NOMO-1 treated with DMSO at 0.1 percent for 48 hours (cell line): ENCODE data around the gene GFPT2.
A peak's percentile ranks its signal among the peaks of the same experiment; 100 is the strongest.
"Not testable (repeated sequence)": the region's sequence is repeated elsewhere in the genome, so short reads cannot be mapped to it uniquely, and the experiment has no call there.

Experiments
- DNase-seq: peaks from one replicate; lab custom pipeline; 2025; ENCODE audit not compliant: unreplicated experiment; lab: John Stamatoyannopoulos, UW

GFPT2 gene

GRCh38 chr5:180311216-180311615 lies 41.9 kb downstream of the GFPT2 start:
- no peak for DNase-seq

- DNase-seq = no peak
These were observed 46.3 kb downstream of the GFPT2 start for GRCh38 chr5:180306796-180307195.

GRCh38 chr5:180305481-180305880 lies 47.7 kb downstream of the GFPT2 start:
- no peak for DNase-seq

GRCh38 chr5:180304431-180305375 lies 48.4 kb downstream of the GFPT2 start:
- no peak for DNase-seq

- no peak for DNase-seq
These were observed 49.2 kb downstream of the GFPT2 start for GRCh38 chr5:180304016-180304292.

GRCh38 chr5:180303226-180304015 lies 49.7 kb downstream of the GFPT2 start:
- no peak for DNase-seq

- DNase-seq = no peak
These were observed 50.9 kb downstream of the GFPT2 start for GRCh38 chr5:180302256-180302655.

GRCh38 chr5:180301253-180301652 lies 51.9 kb downstream of the GFPT2 start:
- DNase-seq = no peak

GRCh38 chr5:180299526-180299925 lies 53.6 kb downstream of the GFPT2 start:
- no peak for DNase-seq

GRCh38 chr5:180299014-180299413 lies 54.1 kb downstream of the GFPT2 start:
- DNase-seq = not testable (repeated sequence)

- DNase-seq = no peak
These were observed 55.4 kb downstream of the GFPT2 start for GRCh38 chr5:180297587-180298282.

GRCh38 chr5:180296771-180297170 lies 56.4 kb downstream of the GFPT2 start:
- DNase-seq = no peak

GRCh38 chr5:180294913-180295555 lies 58.1 kb downstream of the GFPT2 start:
- no peak for DNase-seq

GRCh38 chr5:180294411-180294810 lies 58.7 kb downstream of the GFPT2 start:
- no peak for DNase-seq

- DNase-seq = peak; percentile 69
These were observed 60.9 kb downstream of the GFPT2 start, which contains the start of gene MAPK9 for GRCh38 chr5:180291943-180292831. Gene MAPK9, minus strand, starts transcription at chr5:180292083. Its CDS starts 11,522 bp downstream, at chr5:180280561.

GRCh38 chr5:180291234-180291940 lies 61.7 kb downstream of the GFPT2 start:
- DNase-seq = no peak

- no peak for DNase-seq
These were observed 62.4 kb downstream of the GFPT2 start for GRCh38 chr5:180290568-180291233.

- DNase-seq = no peak
These were observed 63.2 kb downstream of the GFPT2 start for GRCh38 chr5:180289966-180290365.

GRCh38 chr5:180289433-180289832 lies 63.7 kb downstream of the GFPT2 start:
- no peak for DNase-seq
